ENCODE results near the gene DCST1. TPM values are rescaled to one million over a fixed set of nuclear protein-coding genes. Genes with fewer than 3 reads are reported as not detected.

Gene DCST1
- total and polyA plus RNA-seq, 2 of the 4 experiments (the other 2 are of a cell fraction): not detected

DNA sequence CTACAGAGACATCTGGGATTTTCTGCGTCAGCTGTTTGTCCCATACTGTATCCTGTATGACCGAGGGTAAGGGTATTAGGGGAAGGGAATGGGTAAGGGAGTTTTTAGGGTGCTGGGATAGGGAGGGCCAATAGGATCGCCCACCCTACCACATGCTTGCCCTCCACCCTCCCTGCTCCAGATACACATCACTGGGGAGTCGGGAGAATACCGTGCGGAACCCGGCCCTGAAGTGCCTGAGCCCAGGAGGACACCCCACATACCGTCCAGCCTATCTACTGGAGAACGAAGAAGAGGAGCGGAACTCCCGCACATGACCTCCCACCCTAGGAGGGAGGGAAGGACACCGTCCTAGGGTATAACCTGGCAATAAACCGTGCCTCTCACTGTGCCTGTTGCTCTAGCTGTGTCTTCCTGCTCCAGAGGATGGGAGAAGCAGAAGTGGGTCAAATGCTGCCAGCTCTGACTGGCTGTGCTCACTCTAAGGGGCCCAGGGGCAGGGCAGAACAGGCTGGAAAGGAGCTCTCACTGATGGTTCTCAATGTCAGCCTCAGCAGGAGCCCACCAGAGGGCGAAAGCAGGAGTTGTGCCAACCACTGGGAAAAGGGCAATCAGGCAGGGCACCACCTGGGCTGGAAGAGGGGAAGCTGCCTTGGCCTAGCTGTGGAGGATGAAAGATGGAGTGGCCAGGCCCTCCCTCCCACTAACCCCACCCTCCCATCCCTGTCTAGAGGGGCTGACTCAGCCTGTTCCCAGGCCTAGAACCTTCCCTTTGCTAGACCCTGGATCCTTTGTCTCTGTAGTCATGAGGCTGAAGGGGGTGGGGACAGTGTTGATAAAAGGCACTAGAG lies 40.7 kb upstream of the DCST1 start:
- H3K9ac ChIP-seq (ENCODE audit: low read depth, low read length): no peak overlapping the region
- H2AFZ ChIP-seq (replicated peaks; ENCODE audit: low read length, poor library complexity): peak overlapping the region; percentile 39
- no peak overlapping the region for H2BK15ac ChIP-seq (ENCODE audit: low read depth, low read length)
- H4K91ac ChIP-seq (ENCODE audit: insufficient read depth, low read depth, low read length): no peak overlapping the region
- intact Hi-C loops (cut with micrococcal nuclease) (no loop called here), dilution Hi-C loops (cut with HindIII; ENCODE audit: low sequenced_read_pairs, unreplicated experiment) (no loop called here), in situ Hi-C loops (cut with MboI; ENCODE audit: low sequenced_read_pairs) (no loop called here)
- H2BK5ac ChIP-seq (ENCODE audit: low read depth, low read length, poor library complexity, severe bottlenecking): no peak overlapping the region
- peaks cover 4% of the 10 kb centered on the region; the same call in 1 of the 2 replicates for H3K4me1 ChIP-seq (ENCODE audit: control insufficient read depth, insufficient read depth, low read length)
- BruUV-seq (replicated peaks): no TSS peak
- CTCF ChIA-PET: interaction anchor here (1.1 kb wide), 1 partner anchor 20 kb away, joined by 4 read pairs; no protein-coding TSS in a partner anchor
- no peaks in the 10 kb centered on the region for H3K9me3 ChIP-seq (ENCODE audit: control insufficient read depth, insufficient read depth, low read length)
- peaks cover 16 to 30% of the 10 kb centered on the region in 2 experiments for H3K79me1 ChIP-seq (ENCODE audit: low read depth in 1 of 2, low read length in 2 of 2)
- H4K20me1 ChIP-seq (ENCODE audit: insufficient read depth, low read length): peaks cover 12% of the 10 kb centered on the region; the same call in 1 of the 2 replicates
- TF ChIP-seq RFX5 (IDR thresholded peaks at IDR 0.05; ENCODE audit: low read depth, low read length): no peak
- TF ChIP-seq CTCF (conservative IDR thresholded peaks at IDR 0.05; ENCODE audit: low read depth, low read length): peak; percentile 15; the same call in 1 of the 2 replicates
- no peak for TF ChIP-seq BHLHE40 (IDR thresholded peaks at IDR 0.05; ENCODE audit: low read depth, low read length)
- TF ChIP-seq SMC3 (IDR thresholded peaks at IDR 0.05; ENCODE audit: low read depth, low read length): 0 out of 2 replicates have a peak, but pooled peaks have one; percentile 11
- TF ChIP-seq POLR2A (IDR thresholded peaks at IDR 0.05; ENCODE audit: low read depth, low read length): no peak
- TF ChIP-seq NFE2L2 (IDR thresholded peaks at IDR 0.05; ENCODE audit: low read depth, low read length): no peak
- TF ChIP-seq MXI1 (IDR thresholded peaks at IDR 0.05; ENCODE audit: borderline replicate concordance, low read depth, low read length): no peak
- H3K4me3 ChIP-seq (ENCODE audit: insufficient read depth, low read depth, low read length): no peak overlapping the region
- H3K36me3 ChIP-seq (ENCODE audit: control insufficient read depth, insufficient read depth, low read length): peaks cover 24% of the 10 kb centered on the region
- no peak overlapping the region for H3K23ac ChIP-seq (ENCODE audit: low read depth, low read length)
- no CpG with 5 or more reads among the region's 14 CpGs for WGBS, 2 experiments (ENCODE audit: extremely low coverage in 2 of 2, insufficient read length in 1 of 2)
- ATAC-seq (ENCODE audit: low read depth) (peak; percentile 44), DNase-seq (peak; percentile 58)
- no peaks in the 10 kb centered on the region for H3K27me3 ChIP-seq (ENCODE audit: control insufficient read depth, insufficient read depth, low read length)
- POLR2A ChIA-PET (ENCODE audit: unreplicated experiment): interaction anchor here (0.8 to 1.0 kb wide), 2 partner anchors 9 to 19 kb away, joined by 3 read pairs; partner anchors contain the start of gene FLAD1
- H3K4ac ChIP-seq (ENCODE audit: low read depth, low read length): peak overlapping the region; percentile 72
- H2BK120ac ChIP-seq (ENCODE audit: low read depth, low read length): no peak overlapping the region
- no peak overlapping the region for H3K14ac ChIP-seq (replicated peaks; ENCODE audit: low read depth, low read length)
- no peak overlapping the region for H2BK20ac ChIP-seq (ENCODE audit: low read depth, low read length)
- H3K56ac ChIP-seq (ENCODE audit: extremely low read depth, insufficient read depth, low read length): no peak overlapping the region
- peak overlapping the region; percentile 91 for H2AK9ac ChIP-seq (replicated peaks; ENCODE audit: low read depth, low read length, poor library complexity)
- no peak overlapping the region for H4K5ac ChIP-seq (ENCODE audit: low read depth, low read length)
- H4K8ac ChIP-seq (ENCODE audit: low read depth in 2 of 2, low read length in 2 of 2): peak overlapping the region in 1 of 2 experiments; percentile 40; a peak in 2 of 4 replicates
- H3K27ac ChIP-seq (ENCODE audit: insufficient read depth, low read length): peak overlapping the region; percentile 4; the same call in 1 of the 2 replicates
- no peak overlapping the region for H3K18ac ChIP-seq (ENCODE audit: low read depth, low read length)
- H3K9me1 ChIP-seq (ENCODE audit: insufficient read depth, low read length): peaks cover 7% of the 10 kb centered on the region
- H3K4me2 ChIP-seq (ENCODE audit: low read depth, low read length): no peak overlapping the region
- peak overlapping the region; percentile 35 for H2AK5ac ChIP-seq (ENCODE audit: low read depth, low read length)

Data from IMR-90 (cell line).